ELF-1 (cell line): ENCODE data around the gene CCR1.

ENCODE experiments used
- DNase-seq: peaks from one replicate; pipeline ENCODE4 v3.0.0-alpha.2; 2016; ENCODE audit warnings: low read depth, low spot score

CCR1 gene

GRCh38 chr3:46208167-46208704, at the start of gene CCR1:
TSS of gene CCR1 (minus strand) at chr3:46208313. CDS start at chr3:46204313, 4,000 bp downstream.
- DNase-seq, result peak; percentile 63

DNA sequence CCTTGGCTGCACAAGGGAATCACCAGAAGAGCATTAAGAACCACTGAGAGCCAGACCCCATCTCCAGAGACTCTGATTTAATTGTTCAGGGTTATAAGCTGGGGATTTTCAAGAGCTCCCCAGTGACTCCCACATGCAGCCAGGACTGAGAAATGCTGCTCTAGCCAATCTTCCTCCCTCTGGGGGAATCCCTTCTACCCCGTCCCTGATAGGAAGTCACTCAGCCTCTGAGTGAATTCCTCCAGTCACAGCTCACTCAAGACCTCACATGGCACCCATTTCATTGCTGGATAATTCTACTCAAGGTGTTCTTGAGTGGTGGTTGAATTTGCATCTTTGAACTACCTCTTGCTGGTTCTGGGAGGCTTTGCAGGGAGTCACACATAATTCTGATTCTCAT, 44.9 kb upstream of the CCR1 start:
- DNase-seq, result no peak

- DNase-seq, result no peak
These were observed 37.0 kb upstream of the CCR1 start for GRCh38 chr3:46245146-46245545.

GRCh38 chr3:46243560-46243959, 35.4 kb upstream of the CCR1 start:
- no peak for DNase-seq

- DNase-seq, result no peak
These were observed 34.0 kb upstream of the CCR1 start, which contains the start of gene CCR3 for GRCh38 chr3:46242120-46242519. TSS of gene CCR3 (plus strand) at chr3:46242460. CDS start at chr3:46265159, 22,699 bp downstream.

DNA sequence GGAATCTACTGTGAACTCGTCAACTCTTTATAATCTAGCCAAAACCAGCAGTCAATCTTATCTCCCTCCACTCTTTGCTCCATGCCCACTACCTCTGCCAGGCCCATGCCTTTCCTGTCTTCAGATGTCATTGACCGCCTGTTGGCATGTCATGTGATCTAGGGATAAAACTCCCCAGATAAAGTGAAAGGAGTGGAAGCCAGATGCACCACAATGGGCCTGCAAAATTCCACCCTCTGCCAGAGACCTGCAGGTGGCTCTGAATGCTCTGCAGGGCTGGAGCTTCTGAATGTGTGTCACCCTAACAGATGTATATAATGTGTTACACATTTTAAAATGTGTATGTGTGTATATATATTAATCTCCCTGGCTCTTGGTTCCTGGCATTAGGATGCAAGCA, 31.8 kb upstream of the CCR1 start:
- DNase-seq, result no peak

- no peak for DNase-seq
These were observed 31.3 kb upstream of the CCR1 start for GRCh38 chr3:46239301-46239938.

- no peak for DNase-seq
These were observed 30.3 kb upstream of the CCR1 start for GRCh38 chr3:46238386-46238785.

- no peak for DNase-seq
These were observed 28.4 kb upstream of the CCR1 start for GRCh38 chr3:46236294-46237054.

GRCh38 chr3:46235425-46235824, 27.3 kb upstream of the CCR1 start:
- DNase-seq, result no peak

DNA sequence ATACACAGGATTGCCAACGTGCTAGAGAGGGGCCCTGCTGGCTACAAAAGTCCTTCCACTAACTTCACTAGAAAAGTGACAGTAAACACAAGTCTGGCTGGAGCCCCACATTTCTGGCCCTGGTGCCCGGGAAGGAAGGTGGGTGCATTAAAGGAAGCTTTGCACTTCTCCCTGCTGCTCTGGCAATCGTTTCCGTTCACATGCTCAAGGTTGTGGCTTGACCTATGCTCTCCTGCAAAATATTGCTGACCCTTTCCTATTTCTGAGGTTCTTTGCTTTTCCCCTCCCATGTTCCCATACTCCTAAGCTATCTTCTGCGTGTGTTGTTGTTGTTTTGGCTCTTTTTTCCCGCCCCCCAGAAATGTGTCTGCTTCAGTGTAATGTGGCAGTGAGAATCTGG, 25.1 kb upstream of the CCR1 start:
- DNase-seq, result no peak

DNA sequence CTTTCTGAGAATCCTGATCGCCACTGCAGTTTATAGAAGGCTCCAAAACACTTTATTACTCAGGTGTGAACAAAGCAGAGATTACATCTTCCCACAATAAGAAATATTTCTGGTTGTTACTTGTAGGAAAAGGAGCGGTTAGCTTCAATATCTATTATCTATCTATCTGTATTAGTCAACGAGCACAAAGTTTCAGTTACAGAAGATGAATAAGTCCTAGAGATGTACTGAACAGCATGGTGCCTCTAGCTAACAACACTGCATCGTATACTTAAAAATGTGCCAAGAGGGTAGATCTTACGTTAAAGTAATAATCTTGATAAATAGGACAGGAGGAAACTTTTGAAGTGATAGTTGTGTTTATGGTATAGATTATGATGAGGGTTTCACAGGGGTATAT, 23.2 kb upstream of the CCR1 start:
- DNase-seq, result no peak

- DNase-seq, result no peak
These were observed 20.4 kb upstream of the CCR1 start for GRCh38 chr3:46228260-46229242.

DNA sequence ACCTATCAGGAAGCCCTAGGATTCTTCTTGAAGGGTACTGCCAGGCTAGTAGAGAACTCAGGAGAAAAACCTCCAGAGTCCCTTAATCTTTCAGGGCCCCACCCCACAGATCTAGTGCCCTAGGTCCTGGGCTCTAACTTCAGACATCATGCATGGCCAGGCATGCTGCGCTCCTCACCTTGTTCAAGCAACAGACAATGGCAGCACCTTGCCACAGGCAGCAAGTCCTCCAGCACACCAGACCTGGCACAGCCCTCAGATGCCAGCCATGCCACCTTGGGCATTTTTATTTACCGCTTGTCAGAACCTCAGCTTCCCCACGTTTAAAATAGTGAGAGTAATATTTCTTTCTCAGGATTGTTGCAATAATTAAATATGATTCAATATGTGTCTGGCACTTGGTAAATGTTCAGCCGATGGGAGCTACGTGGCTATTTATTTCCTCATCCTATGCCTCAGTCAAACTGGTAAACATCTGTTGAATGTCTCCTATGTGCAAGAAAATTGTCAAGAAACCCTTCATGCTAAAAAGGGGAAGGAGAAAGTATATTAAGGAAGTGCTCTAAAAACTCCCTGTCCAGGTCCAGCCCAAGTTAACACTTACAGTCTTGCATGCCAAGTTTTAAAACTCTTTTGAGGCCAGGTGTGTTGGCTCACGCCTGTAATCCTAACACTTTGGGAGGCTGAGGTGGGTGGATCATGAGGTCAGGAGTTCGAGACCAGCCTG, 14.5 kb upstream of the CCR1 start:
- no peak for DNase-seq

DNA sequence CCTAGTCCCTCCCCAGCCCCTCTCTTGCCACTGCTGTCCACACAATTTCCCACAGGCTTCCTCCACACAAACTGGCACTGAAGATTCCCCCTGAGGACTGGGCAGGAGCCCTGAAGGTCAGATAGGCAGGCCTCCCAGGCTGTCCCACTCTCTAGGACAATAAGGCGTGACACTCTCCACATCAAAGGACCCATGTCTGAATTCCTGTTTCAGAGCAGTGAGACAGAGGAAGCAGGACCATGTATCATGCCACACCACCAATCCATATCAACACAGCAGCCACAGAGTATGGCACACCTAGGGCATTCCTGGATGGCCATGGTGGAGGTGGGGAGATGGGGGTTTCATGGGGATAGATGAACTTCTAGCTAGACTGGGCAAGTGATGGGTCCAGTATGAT, 13.8 kb upstream of the CCR1 start:
- no peak for DNase-seq

DNA sequence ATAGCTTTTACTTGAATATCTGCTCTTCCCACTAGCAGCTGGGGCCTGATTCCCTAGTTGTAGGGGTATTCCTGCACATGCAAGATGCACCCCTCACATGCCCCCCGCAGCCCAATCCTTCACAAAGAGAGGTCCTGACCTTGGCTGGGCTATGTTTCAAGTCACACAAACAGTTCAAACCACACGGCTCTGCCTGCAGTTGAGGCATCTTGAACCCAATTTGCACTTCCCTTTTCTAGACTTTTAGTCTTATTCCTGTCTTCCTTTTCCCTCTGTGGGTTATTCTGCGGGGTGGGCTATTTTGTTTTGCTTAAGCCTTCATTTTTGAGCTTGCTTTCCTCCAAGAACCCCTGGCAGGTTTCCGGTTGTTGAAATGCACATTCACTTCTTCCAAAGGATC, 13.3 kb upstream of the CCR1 start:
- no peak for DNase-seq

GRCh38 chr3:46218196-46218709, 10.1 kb upstream of the CCR1 start:
- no peak for DNase-seq

GRCh38 chr3:46215810-46216414, 7.8 kb upstream of the CCR1 start:
- DNase-seq, result no peak

DNA sequence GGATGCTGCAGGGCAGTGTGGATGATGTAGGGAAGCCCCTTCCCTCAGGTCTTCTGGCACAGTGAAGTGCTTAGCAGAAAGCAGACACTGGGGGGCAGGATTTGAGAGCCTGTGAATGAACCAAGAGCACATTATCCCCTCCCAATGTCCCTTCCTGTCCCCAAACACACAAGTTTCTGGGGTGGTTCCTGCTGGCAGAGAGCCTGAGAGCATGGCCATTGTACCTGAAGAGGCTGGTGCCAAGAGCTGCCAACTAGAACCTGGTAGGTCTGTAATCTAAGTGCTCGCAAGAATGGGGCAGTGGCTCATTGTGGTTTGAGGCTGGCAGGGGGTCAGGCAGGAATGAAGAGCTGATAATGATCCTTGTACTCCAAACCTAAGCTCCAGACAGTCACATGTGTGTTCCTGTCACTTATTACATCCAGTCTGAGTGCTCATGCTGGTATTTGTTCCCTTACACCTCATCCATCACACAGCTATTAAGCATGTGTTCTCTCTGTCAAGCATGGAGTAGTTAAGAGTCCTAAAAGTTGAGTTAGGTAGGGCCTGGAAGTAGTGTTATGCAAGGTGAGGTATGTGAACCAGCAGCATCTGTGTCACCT, 6.7 kb upstream of the CCR1 start:
- DNase-seq, result peak; percentile 45

DNA sequence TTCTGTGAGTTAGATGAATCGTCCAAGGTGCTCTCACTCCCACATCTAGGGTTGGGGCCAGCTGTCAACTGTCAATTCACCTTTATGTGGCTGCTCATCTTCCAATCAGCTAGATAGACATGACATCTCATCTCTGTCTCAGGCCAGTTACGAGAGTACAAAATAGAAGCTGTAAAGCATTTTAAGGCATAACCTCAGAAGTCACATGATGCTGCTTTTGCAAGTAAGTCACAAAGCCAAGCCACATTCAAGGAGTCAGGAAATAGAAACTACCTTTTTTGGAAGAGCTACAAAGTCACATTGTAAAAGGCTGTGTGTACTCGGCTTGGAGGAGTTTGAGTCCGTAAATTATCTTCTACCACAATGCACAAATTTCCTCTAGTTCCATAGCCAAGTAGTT, 5.1 kb upstream of the CCR1 start:
- no peak for DNase-seq
